ENCODE measurements around the gene KIF2A. TPM values are rescaled to one million over a fixed set of nuclear protein-coding genes. Genes with fewer than 3 reads are reported as not detected.

KIF2A gene
- total and polyA plus RNA-seq, 2 of the 13 experiments (the other 11 are each of a cell fraction or from before 2014, with no cell fraction given), result 8.5 to 19.2 TPM

GRCh38 chr5:62403411-62404250, 97.6 kb downstream of the KIF2A start, which contains the start of gene DIMT1:
Gene DIMT1 (minus strand): TSS chr5:62403905. CDS start chr5:62403772, 133 bp downstream.
- WGBS (ENCODE audit: low lambda C conversion rate), result under 1% methylated on average over 21 of the region's 66 CpGs
- ChIA-PET CTCF (ENCODE audit: low intra/inter-chr PET ratio, low total read pairs) (no interaction called here), POLR2A (interaction anchor here (0.6 to 3.6 kb wide), 13 partner anchors 9 to 1257 kb away, joined by 3 to 115 read pairs (median 5); partner anchors contain the start of genes IPO11 and KIF2A)
- Histone ChIP-seq H3K4me1 (ENCODE audit: insufficient read depth, low read length) (peaks cover 24% of the 10 kb centered on the region), H3K9ac (ENCODE audit: insufficient read depth, low read depth, low read length) (peak within 1 kb of the TSS; percentile 94), H3K4me2 (ENCODE audit: low read depth, low read length) (peak within 1 kb of the TSS; percentile 89), H3K4me3 (replicated peaks in 1 of 3; ENCODE audit: insufficient read depth in 1 of 3, low read depth in 2 of 3, low read length in 3 of 3) (peak within 1 kb of the TSS; percentile 75 to 88 (median 79)), H4K20me1 (ENCODE audit: insufficient read depth, low read length) (no peaks in the 10 kb centered on the region), H3K9me3 (ENCODE audit: low read length) (no peaks in the 10 kb centered on the region), H3K27ac (ENCODE audit: extremely low read length, insufficient read depth, low read length) (peak within 1 kb of the TSS; percentile 91), H3K27me3 (ENCODE audit: control insufficient read depth in 1 of 2, insufficient read depth in 2 of 2, low read length in 2 of 2) (no peaks in the 10 kb centered on the region), H2AFZ (ENCODE audit: low read length) (peak within 1 kb of the TSS; percentile 87), H3K79me2 (ENCODE audit: insufficient read depth, low read length) (peaks cover 15% of the 10 kb centered on the region), H3K36me3 (replicated peaks in 1 of 2; ENCODE audit: control insufficient read depth in 1 of 2, insufficient read depth in 2 of 2, low read length in 2 of 2) (peaks cover 0 to 1% of the 10 kb centered on the region in 2 experiments; a peak in 2 of 5 replicates)
- DNase-seq (ENCODE audit: low spot score) (peak; percentile 95), FAIRE-seq (peak; percentile 84), ATAC-seq (peak; percentile 99)
- in situ Hi-C loops (cut with HindIII; ENCODE audit: extremely low pct_ligation_motif_present, low pct_unique_long_range_greater_than_20kb), result no loop called here
- BruUV-seq (replicated peaks), result no TSS peak
- intact Hi-C loops (cut with micrococcal nuclease; ENCODE audit: unreplicated experiment), result loop anchor here (1.0 kb wide), 1 partner anchor 9 kb away; the partner anchor contains the start of gene IPO11
- TF ChIP-seq PATZ1 (CRISPR knock-in tag; IDR thresholded peaks at IDR 0.05), result peak; percentile 87
- no peak for TF ChIP-seq CENPBD1 (CRISPR knock-in tag; IDR thresholded peaks at IDR 0.05; ENCODE audit: borderline replicate concordance, low read depth)
- no peak for TF ChIP-seq TRIM22 (IDR thresholded peaks at IDR 0.05)
- TF ChIP-seq ZNF281 (CRISPR knock-in tag; IDR thresholded peaks at IDR 0.05; ENCODE audit: borderline replicate concordance), result 0 out of 2 replicates have a peak, but pooled peaks have one; percentile 8
- TF ChIP-seq MAFG (CRISPR knock-in tag; IDR thresholded peaks at IDR 0.05), result no peak
- no peak for TF ChIP-seq ZNF597 (CRISPR knock-in tag; IDR thresholded peaks at IDR 0.05)
- peak; percentile 26 for TF ChIP-seq IKZF4 (CRISPR knock-in tag; IDR thresholded peaks at IDR 0.05; ENCODE audit: borderline replicate concordance, low read depth, not compliant biosample characterization)
- TF ChIP-seq KDM4B (CRISPR knock-in tag; IDR thresholded peaks at IDR 0.05), result no peak; the same call in 1 of the 2 replicates
- TF ChIP-seq ZNF780A (CRISPR knock-in tag; IDR thresholded peaks at IDR 0.05), result peak; percentile 86
- TF ChIP-seq ZNF30 (CRISPR knock-in tag; IDR thresholded peaks at IDR 0.05), result peak; percentile 89; the same call in 1 of the 2 replicates
- TF ChIP-seq KMT2A (CRISPR knock-in tag; IDR thresholded peaks at IDR 0.05), result peak; percentile 95
- TF ChIP-seq HNF1B (CRISPR knock-in tag; IDR thresholded peaks at IDR 0.05), result peak; percentile 82; the same call in 1 of the 2 replicates
